ENCODE measurements around the gene MED26. TPM values are rescaled to one million over a fixed set of nuclear protein-coding genes. Genes with fewer than 3 reads are reported as not detected.

The MED26 gene
- total RNA-seq, 1 experiment from 2014 or later: 8.8 TPM

DNA sequence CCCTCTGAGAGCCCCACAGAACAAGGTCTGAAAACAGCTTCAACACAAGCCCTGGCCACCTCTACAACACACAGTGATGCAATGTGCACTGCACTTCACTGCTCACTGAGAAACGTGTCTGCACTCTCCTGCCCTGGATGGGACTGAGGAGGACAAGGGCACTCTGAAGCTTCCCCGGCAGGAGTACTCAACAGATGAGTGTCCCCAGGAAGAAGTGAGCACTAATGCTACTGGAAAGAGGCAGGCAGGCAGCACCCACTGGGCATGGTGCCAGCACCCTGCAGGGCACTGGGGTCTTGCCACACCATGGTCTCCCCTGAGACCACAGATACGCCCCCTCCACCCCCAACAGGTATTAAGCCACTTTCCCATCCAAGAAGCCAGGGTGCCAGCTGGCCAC is 38.1 kb downstream of the MED26 start:
- no peaks in the 10 kb centered on the region for H3K9me3 ChIP-seq (ENCODE audit: control insufficient read depth, insufficient read depth, low read depth, low read length)
- ATAC-seq (no peak), DNase-seq (ENCODE audit: low read depth, low spot score) (no peak)
- POLR2A ChIA-PET: interaction anchor here (0.5 kb wide), 1 partner anchor 123 kb away, joined by 5 read pairs; no protein-coding TSS in a partner anchor
- in situ Hi-C loops (cut with HindIII; ENCODE audit: low pct_unique_long_range_greater_than_20kb, low sequenced_read_pairs) (no loop called here), intact Hi-C loops (cut with micrococcal nuclease; ENCODE audit: unreplicated experiment) (no loop called here)
- CTCF ChIA-PET: no interaction called here
- peaks cover 44% of the 10 kb centered on the region for H3K4me1 ChIP-seq (ENCODE audit: control insufficient read depth, insufficient read depth, low read length)
- BruUV-seq (replicated peaks): no TSS peak
- no peak overlapping the region for H3K27ac ChIP-seq (ENCODE audit: low read length)
- H3K27me3 ChIP-seq (ENCODE audit: control insufficient read depth, insufficient read depth, low read length): no peaks in the 10 kb centered on the region
- no peaks in the 10 kb centered on the region for H3K36me3 ChIP-seq (ENCODE audit: control insufficient read depth, insufficient read depth, low read length)
- no peak overlapping the region for H3K4me3 ChIP-seq (ENCODE audit: low read depth in 2 of 2, low read length in 2 of 2)
- TF ChIP-seq, protein P1, sequence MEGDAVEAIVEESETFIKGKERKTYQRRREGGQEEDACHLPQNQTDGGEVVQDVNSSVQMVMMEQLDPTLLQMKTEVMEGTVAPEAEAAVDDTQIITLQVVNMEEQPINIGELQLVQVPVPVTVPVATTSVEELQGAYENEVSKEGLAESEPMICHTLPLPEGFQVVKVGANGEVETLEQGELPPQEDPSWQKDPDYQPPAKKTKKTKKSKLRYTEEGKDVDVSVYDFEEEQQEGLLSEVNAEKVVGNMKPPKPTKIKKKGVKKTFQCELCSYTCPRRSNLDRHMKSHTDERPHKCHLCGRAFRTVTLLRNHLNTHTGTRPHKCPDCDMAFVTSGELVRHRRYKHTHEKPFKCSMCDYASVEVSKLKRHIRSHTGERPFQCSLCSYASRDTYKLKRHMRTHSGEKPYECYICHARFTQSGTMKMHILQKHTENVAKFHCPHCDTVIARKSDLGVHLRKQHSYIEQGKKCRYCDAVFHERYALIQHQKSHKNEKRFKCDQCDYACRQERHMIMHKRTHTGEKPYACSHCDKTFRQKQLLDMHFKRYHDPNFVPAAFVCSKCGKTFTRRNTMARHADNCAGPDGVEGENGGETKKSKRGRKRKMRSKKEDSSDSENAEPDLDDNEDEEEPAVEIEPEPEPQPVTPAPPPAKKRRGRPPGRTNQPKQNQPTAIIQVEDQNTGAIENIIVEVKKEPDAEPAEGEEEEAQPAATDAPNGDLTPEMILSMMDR (IDR thresholded peaks at IDR 0.05): no peak

DNA sequence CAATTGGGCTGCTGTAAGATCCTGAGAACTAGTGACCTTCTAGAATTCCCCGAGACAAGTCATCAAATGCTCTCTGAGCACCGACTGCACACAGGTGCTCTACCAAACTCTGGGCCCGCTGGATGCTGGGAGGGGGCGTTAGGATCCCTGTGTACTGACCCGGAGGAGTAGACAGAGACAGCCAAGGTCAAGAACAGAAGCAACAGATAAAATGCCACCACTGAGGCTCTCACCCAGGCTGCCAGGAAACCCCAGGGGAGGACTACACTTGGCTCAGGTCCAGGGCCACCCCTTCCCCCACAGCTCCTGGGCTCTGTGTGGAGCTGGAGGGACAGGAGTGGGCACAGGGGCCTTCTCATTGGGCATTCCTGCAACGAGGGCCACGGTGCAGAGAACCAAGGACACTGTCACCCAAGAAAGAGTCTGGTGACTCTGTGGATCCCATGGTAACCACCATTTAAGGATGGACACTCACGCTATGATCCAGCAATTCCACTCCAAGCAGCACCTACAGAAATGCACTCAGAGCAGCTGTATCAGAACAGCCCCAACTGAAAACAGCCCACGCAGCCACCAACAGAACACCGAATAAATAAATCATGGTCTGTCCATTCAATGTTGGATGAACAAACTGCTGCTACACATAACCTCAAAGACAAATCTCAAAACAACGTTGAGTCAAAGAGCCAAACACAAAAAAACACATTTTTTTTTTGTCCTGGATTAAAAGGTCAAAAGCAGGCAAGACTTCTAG is 39.0 kb downstream of the MED26 start:
- ChIA-PET CTCF (no interaction called here), POLR2A (no interaction called here)
- in situ Hi-C loops (cut with HindIII; ENCODE audit: low pct_unique_long_range_greater_than_20kb, low sequenced_read_pairs): no loop called here

More for the DNA sequence above, 39.0 kb downstream of the MED26 start:
- TF ChIP-seq, protein P2, sequence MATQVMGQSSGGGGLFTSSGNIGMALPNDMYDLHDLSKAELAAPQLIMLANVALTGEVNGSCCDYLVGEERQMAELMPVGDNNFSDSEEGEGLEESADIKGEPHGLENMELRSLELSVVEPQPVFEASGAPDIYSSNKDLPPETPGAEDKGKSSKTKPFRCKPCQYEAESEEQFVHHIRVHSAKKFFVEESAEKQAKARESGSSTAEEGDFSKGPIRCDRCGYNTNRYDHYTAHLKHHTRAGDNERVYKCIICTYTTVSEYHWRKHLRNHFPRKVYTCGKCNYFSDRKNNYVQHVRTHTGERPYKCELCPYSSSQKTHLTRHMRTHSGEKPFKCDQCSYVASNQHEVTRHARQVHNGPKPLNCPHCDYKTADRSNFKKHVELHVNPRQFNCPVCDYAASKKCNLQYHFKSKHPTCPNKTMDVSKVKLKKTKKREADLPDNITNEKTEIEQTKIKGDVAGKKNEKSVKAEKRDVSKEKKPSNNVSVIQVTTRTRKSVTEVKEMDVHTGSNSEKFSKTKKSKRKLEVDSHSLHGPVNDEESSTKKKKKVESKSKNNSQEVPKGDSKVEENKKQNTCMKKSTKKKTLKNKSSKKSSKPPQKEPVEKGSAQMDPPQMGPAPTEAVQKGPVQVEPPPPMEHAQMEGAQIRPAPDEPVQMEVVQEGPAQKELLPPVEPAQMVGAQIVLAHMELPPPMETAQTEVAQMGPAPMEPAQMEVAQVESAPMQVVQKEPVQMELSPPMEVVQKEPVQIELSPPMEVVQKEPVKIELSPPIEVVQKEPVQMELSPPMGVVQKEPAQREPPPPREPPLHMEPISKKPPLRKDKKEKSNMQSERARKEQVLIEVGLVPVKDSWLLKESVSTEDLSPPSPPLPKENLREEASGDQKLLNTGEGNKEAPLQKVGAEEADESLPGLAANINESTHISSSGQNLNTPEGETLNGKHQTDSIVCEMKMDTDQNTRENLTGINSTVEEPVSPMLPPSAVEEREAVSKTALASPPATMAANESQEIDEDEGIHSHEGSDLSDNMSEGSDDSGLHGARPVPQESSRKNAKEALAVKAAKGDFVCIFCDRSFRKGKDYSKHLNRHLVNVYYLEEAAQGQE (IDR thresholded peaks at IDR 0.05; ENCODE audit: insufficient read depth in 1 of 2, low read depth in 2 of 2, low read length in 1 of 2): no peak
- TF ChIP-seq POLR2AphosphoS5 (IDR thresholded peaks at IDR 0.05; ENCODE audit: low read depth, low read length): no peak
- TF ChIP-seq TCF7L2 (IDR thresholded peaks at IDR 0.05; ENCODE audit: low read depth, low read length): no peak
- TF ChIP-seq, protein P1 (IDR thresholded peaks at IDR 0.05): no peak
- TF ChIP-seq SIN3A (IDR thresholded peaks at IDR 0.05; ENCODE audit: borderline replicate concordance, insufficient read depth, low read depth, low read length): no peak
- no peak for DNase-seq (ENCODE audit: low read depth, low spot score)
- Histone ChIP-seq H3K27me3 (ENCODE audit: control insufficient read depth, insufficient read depth, low read length) (no peaks in the 10 kb centered on the region), H3K9me3 (ENCODE audit: control insufficient read depth, insufficient read depth, low read depth, low read length) (no peaks in the 10 kb centered on the region), H3K4me3 (ENCODE audit: low read depth in 2 of 2, low read length in 2 of 2) (no peak overlapping the region), H3K4me1 (ENCODE audit: control insufficient read depth, insufficient read depth, low read length) (peaks cover 54% of the 10 kb centered on the region), H3K27ac (ENCODE audit: low read length) (no peak overlapping the region), H3K36me3 (ENCODE audit: control insufficient read depth, insufficient read depth, low read length) (no peaks in the 10 kb centered on the region)
- ATAC-seq: no peak
- intact Hi-C loops (cut with micrococcal nuclease; ENCODE audit: unreplicated experiment): no loop called here
- BruUV-seq (replicated peaks): no TSS peak

All from Panc1 (cell line).